RCC 7860 (cell line): ENCODE data around the gene SPDYE3.
"Not testable (repeated sequence)": the region's sequence is repeated elsewhere in the genome, so short reads cannot be mapped to it uniquely, and the experiment has no call there.

Source experiments
- DNase-seq: peaks from one replicate; pipeline ENCODE4 v3.0.0-alpha.2; 2015; ENCODE audit warnings: low spot score
- FAIRE-seq: peaks from 2 replicates; lab custom pipeline; 2012; peaks lifted over from hg19 to GRCh38; lab: Jason Lieb, UNC

SPDYE3 gene

GRCh38 chr7:100287191-100287969, 20.1 kb upstream of the SPDYE3 start:
- not testable (repeated sequence) for FAIRE-seq, DNase-seq

DNA sequence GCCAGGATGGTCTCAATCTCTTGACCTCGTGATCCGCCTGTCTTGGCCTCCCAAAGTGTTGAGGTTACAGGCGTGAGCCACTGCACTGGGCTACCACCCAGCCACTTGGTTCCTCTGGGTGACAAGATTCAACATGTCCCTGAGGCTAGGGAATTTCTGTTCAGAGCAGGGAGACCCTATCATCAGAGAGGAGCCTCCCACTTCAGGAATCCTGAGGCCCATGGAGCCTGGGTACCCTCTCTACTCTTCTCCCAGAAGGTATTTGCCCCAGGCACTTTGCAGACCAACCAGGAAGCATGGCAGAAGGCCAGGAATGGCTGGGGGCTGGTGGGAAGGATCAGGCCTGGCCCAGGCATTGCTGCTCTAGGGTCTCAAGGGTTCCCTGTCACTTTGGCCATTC, 19.2 kb upstream of the SPDYE3 start:
- not testable (repeated sequence) for DNase-seq, FAIRE-seq

GRCh38 chr7:100292162-100292561, 15.3 kb upstream of the SPDYE3 start:
- FAIRE-seq, DNase-seq: not testable (repeated sequence)

DNA sequence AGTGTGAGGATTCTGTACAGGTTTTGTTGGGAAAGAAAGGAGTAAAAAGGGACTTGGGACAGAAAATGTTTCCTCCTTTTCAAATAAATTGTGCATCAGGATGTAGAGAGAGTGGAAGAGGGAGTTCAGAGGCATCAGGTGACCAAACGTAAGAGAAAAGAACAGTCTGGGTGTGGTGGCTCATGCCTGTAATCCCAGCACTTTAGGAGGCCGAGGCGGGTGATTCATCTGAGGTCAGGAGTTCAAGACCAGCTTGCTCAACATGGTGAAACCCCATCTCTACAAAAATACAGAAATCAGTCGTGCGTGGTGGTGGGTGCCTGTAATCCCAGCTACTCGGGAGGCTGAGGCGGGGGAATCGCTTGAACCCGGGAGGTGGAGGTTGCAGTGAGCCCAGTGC, 12.2 kb upstream of the SPDYE3 start:
- peak; percentile 37 for DNase-seq
- not testable (repeated sequence) for FAIRE-seq

DNA sequence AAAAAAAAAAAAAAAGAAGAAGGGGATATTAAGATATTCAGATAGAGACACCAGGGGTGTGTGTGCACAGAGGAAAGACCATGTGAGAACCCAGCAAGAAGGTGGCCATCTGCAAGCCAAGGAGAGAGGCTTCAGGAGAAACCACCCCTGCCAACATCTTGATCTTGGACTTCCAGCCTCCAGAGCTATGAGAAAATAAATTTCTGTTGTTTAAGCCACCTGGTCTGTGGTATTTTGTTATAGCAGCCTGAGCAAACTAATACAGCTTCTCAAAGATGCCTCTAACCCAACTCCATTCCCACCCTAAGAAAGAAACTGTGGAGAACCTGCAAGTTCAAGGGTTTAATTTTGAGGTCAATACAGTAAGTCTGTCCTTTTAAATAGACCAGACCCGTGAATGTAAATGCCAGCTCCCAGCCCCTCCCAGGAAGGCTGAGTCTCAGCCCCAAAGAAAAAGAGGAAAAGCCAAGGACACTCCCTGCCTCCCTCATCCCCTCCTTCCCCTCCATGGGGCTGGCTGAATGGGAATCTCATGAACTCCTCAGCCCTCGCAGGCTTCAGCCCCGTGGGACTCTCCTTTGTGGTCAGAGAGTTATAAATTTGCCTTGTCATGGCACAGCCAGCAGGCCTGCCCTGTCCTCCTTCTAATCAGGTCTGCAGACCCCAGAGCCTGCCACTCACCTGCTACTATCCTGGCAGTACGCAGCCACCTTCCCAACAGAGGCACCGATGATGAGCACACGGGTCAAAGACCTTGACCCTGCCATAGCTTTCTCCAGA, 9.5 kb upstream of the SPDYE3 start:
- not testable (repeated sequence) for DNase-seq, FAIRE-seq

GRCh38 chr7:100298632-100298895, 8.9 kb upstream of the SPDYE3 start:
- not testable (repeated sequence) for FAIRE-seq, DNase-seq

DNA sequence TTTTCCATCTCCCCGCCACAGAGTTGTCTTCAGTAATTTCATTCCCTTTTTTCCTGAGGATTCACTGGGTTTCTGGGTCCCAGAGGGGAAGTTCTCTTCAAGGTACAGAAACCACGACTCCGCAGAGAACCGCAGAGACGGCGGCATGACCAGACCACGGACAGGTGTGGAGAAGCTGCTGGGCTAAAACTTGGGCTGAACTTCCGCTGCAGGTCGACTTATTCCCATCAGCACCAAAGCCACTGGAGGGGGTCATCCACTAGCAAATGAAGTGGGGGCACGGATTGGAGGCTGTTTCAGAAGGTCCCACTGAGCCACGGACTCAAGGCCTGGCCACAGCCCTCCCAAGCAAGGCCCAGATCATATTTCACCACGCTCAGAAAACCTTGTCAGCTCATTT, 3.0 kb upstream of the SPDYE3 start:
- DNase-seq = not testable (repeated sequence)

DNA sequence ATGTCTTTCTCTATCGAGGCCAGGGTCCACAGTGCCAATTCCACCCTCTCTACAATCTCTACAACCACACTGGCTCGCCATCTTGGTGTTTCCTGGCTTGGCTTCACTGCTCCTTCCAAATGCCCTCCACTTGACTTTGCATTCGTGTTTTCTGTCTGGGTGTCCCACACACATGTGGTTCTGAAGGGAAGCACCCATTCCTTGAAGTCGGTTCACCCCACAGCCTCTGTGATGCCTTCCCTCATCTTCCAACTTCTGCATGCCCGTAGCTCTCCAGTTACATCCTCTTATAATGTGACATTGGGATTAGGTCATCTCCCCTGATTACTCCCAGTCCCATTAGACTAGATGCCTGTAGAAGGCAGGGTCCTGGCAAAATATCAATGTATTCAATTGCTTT, 10.8 kb downstream of the SPDYE3 start:
- not testable (repeated sequence) for DNase-seq, FAIRE-seq

More for the DNA sequence above, 3.0 kb upstream of the SPDYE3 start:
- not testable (repeated sequence) for FAIRE-seq

GRCh38 chr7:100321648-100322047, 14.1 kb downstream of the SPDYE3 start:
- DNase-seq = not testable (repeated sequence)
- FAIRE-seq = peak; percentile 67

- not testable (repeated sequence) for DNase-seq, FAIRE-seq
Measured at GRCh38 chr7:100324194-100324593, 16.7 kb downstream of the SPDYE3 start.

DNA sequence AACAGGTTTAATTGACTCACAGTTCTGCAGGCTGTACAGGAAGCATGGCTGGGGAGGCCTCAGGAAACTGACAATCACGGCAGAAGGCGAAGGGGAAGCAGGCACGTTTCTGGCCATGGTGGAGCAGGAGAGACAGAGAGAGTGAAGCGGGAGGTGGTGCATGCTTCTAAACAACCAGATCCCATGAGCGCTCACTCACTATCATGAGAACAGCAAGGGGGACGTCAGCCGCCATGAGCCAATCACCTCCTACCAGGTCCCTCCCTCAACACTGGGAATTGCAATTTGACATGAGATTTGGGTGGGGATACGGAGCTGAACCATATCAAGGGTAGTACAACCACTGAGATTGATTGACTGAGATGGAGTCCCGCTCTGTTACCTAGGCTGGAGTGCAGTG, 18.2 kb downstream of the SPDYE3 start:
- not testable (repeated sequence) for DNase-seq, FAIRE-seq

GRCh38 chr7:100326914-100327313, 19.4 kb downstream of the SPDYE3 start:
- FAIRE-seq = not testable (repeated sequence)

DNA sequence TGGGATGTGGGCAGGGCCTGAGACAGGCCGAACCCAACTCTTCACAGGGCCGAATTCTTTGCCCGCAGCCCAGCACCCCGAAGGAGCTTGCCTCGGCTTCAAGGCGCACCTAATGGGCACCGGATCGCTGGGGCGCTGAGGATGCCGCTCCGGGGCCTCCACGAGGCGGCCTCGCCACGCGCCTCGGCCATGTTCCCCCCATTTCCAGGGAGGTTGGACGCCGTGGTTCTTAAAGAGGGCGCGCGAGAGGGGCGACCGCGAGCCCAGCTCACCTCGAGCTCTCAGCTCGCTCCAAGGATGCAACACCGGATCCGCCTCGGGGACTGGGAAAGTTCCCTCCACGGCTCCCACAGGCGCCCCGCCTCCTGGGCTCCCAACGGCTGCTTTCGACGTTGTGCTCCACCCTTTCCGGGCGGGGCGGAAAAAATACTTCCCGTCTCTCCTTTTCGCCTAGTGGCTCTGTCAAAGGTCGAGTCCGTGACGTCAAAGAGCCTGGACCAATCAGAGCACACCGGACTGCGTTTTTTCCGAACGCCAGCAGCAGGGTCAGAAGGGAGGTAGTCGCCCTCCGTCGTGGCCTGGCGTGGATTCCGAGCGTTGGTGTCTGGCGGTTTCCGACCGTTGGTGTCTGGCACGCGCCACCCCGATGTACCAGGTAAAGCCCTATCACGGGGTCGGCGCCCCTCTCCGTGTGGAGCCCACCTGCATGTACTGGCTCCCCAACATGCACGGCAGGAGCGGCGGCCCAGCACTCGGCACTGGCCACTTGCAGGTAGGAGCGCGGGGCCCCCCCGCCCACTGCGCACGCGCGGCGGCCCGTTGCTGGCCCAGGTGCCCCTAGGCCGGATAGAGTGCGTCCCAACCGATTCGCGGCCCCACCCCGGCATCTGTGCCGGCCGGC, 28.3 kb downstream of the SPDYE3 start:
- peak; percentile 97 for FAIRE-seq
- peak; percentile 92 for DNase-seq

More at GRCh38 chr7:100326914-100327313, 19.4 kb downstream of the SPDYE3 start:
- DNase-seq = not testable (repeated sequence)

GRCh38 chr7:100338083-100338696, 30.7 kb downstream of the SPDYE3 start:
- DNase-seq, FAIRE-seq: not testable (repeated sequence)

DNA sequence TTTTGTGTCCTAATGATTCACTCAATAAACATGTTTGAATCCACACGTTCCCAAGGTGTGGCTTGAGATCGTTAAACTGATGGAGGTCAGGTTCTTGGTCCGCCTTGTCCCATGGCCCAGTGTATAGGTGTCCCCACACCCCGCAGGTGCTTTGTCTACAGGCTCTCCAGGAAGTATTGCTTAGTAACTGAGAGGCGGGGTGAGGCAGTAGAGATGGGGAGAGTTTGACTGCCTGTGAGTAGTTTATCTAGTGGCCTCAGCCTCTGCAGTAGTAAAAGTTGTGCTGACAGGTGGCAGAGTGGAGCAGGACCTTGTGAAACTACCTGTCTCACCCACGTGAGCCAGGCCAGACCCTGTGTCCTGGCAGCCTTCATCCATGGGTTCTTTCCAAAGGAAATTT, 33.8 kb downstream of the SPDYE3 start:
- FAIRE-seq, DNase-seq: not testable (repeated sequence)

- DNase-seq (no peak), FAIRE-seq (no peak)
Measured at GRCh38 chr7:100342765-100343164, 35.3 kb downstream of the SPDYE3 start.

- not testable (repeated sequence) for FAIRE-seq, DNase-seq
Measured at GRCh38 chr7:100344124-100344559, 36.6 kb downstream of the SPDYE3 start.

- FAIRE-seq = not testable (repeated sequence)
Measured at GRCh38 chr7:100344560-100345287, 37.2 kb downstream of the SPDYE3 start.

GRCh38 chr7:100345288-100345672, 37.8 kb downstream of the SPDYE3 start:
- FAIRE-seq (peak; percentile 60), DNase-seq (peak; percentile 60)

More at GRCh38 chr7:100344560-100345287, 37.2 kb downstream of the SPDYE3 start:
- peak; percentile 81 for DNase-seq
